K562 (cell line): ENCODE measurements around the gene PCDHA6. TPM values are rescaled to one million over a fixed set of nuclear protein-coding genes. Genes with fewer than 3 reads are reported as not detected.

Source experiments
- ATAC-seq: fragments of 200-7000 bp; cut with Tn5 transposase; 3 replicates; pipeline ENCODE4 v1.9.1; 2020; ENCODE audit warnings: moderate library complexity
- Bru-seq: library from RNA; stranded (reverse); fragments of 400-500 nt; gene quantifications from one replicate; lab custom pipeline; 2021; lab: Mats Ljungman, UMichigan
- BruChase-seq, 2 experiments: library from RNA; stranded (reverse); fragments of 400-500 nt; gene quantifications; one replicate each; lab custom pipeline; 2021; lab: Mats Ljungman, UMichigan
- BruUV-seq: library from RNA; stranded (reverse); fragments of 400-500 nt; replicated peaks from 2 replicates; lab custom pipeline; 2021; lab: Mats Ljungman, UMichigan
- CTCF ChIA-PET: fragments of 300-600 bp; formaldehyde crosslinking; extraction: SDS; loops from one replicate; lab custom pipeline; 2021; ENCODE audit warnings: low intra/inter-chr PET ratio; lab: Yijun Ruan, JAX
- POLR2A ChIA-PET: fragments of 300-600, 350-650 bp; sonication (Branson Sonifier 250); formaldehyde crosslinking; extraction: SDS; loops from one replicate; lab custom pipeline; 2021; ENCODE audit warnings: antibody characterized with exemption, inconsistent platforms; lab: Yijun Ruan, JAX
- DNase-seq, 4 experiments: peaks; one replicate each; pipeline versions ENCODE4 v3.0.0 to v3.0.0-alpha.2; 2011 to 2018; ENCODE audit warnings: low spot score in 3 of 4, mixed read lengths in 3 of 4; ENCODE audit errors: extremely low read depth in 1 of 4
- FAIRE-seq: peaks from 2 replicates; lab custom pipeline; 2011; peaks lifted over from hg19 to GRCh38; lab: Jason Lieb, UNC
- H2AFZ ChIP-seq: 2 replicates; pipeline ENCODE4 v1.6.0; 2011; ENCODE audit warnings: low read depth, low read length, control low read depth, inconsistent platforms
- H3K27ac ChIP-seq: fragments of 200-600 bp; 3 replicates; pipeline ENCODE4 v1.8.0; 2011; ENCODE audit warnings: low read depth, mild to moderate bottlenecking, control low read depth, inconsistent platforms, low read length, moderate library complexity, mixed read lengths; ENCODE audit errors: extremely low read depth
- H3K27me3 ChIP-seq, 2 experiments: fragments of 300-600 bp in 1 of 2; 2 replicates in 1 of 2; 3 replicates in 1 of 2; pipeline versions ENCODE4 v1.6.0 to v1.8.0; 2011; ENCODE audit warnings: inconsistent platforms in 2 of 2, low read length in 2 of 2, mild to moderate bottlenecking in 1 of 2, mixed read lengths in 1 of 2, moderate library complexity in 1 of 2; ENCODE audit not compliant: control insufficient read depth in 2 of 2, insufficient read depth in 2 of 2
- H3K36me3 ChIP-seq: fragments of 300-600 bp; 3 replicates; pipeline ENCODE4 v1.8.0; 2011; ENCODE audit warnings: mild to moderate bottlenecking, low read length, inconsistent platforms; ENCODE audit not compliant: control insufficient read depth, insufficient read depth
- H3K4me1 ChIP-seq, 2 experiments: fragments of 200-600 bp in 1 of 2; replicated peaks in 1 of 2; 2 replicates in 1 of 2; 3 replicates in 1 of 2; pipeline versions ENCODE4 v1.5.1 to v1.8.0; 2011; ENCODE audit warnings: inconsistent platforms in 2 of 2, low read length in 2 of 2, mild to moderate bottlenecking in 1 of 2, mixed read lengths in 1 of 2, moderate library complexity in 1 of 2; ENCODE audit not compliant: control insufficient read depth in 2 of 2, insufficient read depth in 2 of 2
- H3K4me2 ChIP-seq: 2 replicates; pipeline ENCODE4 v1.6.1; 2011; ENCODE audit warnings: low read length, control low read depth, inconsistent platforms, mixed read lengths; ENCODE audit not compliant: insufficient read depth
- H3K4me3 ChIP-seq: fragments of 200-600 bp; sonication (generic), shearing (Covaris generic); 2 replicates; pipeline ENCODE4 v1.5.1; 2016; ENCODE audit warnings: control low read depth, inconsistent platforms
- H3K79me2 ChIP-seq: fragments of 200-600 bp; 3 replicates; pipeline ENCODE4 v1.8.0; 2011; ENCODE audit warnings: low read length, inconsistent platforms; ENCODE audit not compliant: control insufficient read depth, insufficient read depth
- H3K9ac ChIP-seq, 2 experiments: 2 replicates each; pipeline versions ENCODE4 v1.6.0 to v1.6.1; 2011; ENCODE audit warnings: low read depth in 2 of 2, low read length in 2 of 2, control low read depth in 1 of 2, inconsistent platforms in 1 of 2, mild to moderate bottlenecking in 1 of 2, mixed read lengths in 1 of 2; ENCODE audit not compliant: insufficient read depth in 1 of 2
- H3K9me1 ChIP-seq: one replicate; pipeline ENCODE4 v1.6.0; 2011; ENCODE audit warnings: inconsistent platforms, mild to moderate bottlenecking, low read length, moderate library complexity; ENCODE audit not compliant: control insufficient read depth, insufficient read depth
- H3K9me3 ChIP-seq: replicated peaks from 2 replicates; pipeline ENCODE4 v1.5.1; 2011; ENCODE audit warnings: low read depth, low read length, inconsistent platforms; ENCODE audit not compliant: control insufficient read depth, insufficient read depth
- H4K20me1 ChIP-seq: replicated peaks from 2 replicates; pipeline ENCODE4 v1.6.1; 2011; ENCODE audit warnings: low read length, inconsistent platforms, mixed read lengths; ENCODE audit not compliant: control insufficient read depth, insufficient read depth
- CTCF ChIP-seq, 3 experiments: IDR thresholded peaks in 2 of 3; conservative IDR thresholded peaks in 1 of 3; 2 replicates each; pipeline ENCODE4 v1.5.1; 2011 to 2012; ENCODE audit warnings: low read length in 3 of 3, mild to moderate bottlenecking in 3 of 3, control low read depth in 2 of 3, improper control_type of control experiment in 1 of 3, inconsistent platforms in 1 of 3, low read depth in 1 of 3, mixed read lengths in 1 of 3, moderate library complexity in 1 of 3; ENCODE audit not compliant: insufficient read depth in 2 of 3
- ZNF511 ChIP-seq: sonication (generic); formaldehyde crosslinking; IDR thresholded peaks from 2 replicates; pipeline ENCODE4 v1.8.0; 2022; ENCODE audit warnings: mild to moderate bottlenecking, missing genetic modification reagents
- WGBS: fragments of 100-300 bp; shearing (Covaris generic); methylation state at CpG from one replicate; pipeline ENCODE4 v1.1.6; 2016; ENCODE audit warnings: low coverage, mixed read lengths; ENCODE audit not compliant: insufficient coverage; ENCODE audit errors: missing lambda C conversion rate; 5-methylcytosine and 5-hydroxymethylcytosine counted together
- in situ Hi-C: fragments of 300-500 bp; cut with MboI; formaldehyde crosslinking; loops from 4 replicates; pipeline ENCODE4 v1.15.0; 2018; ENCODE audit warnings: inconsistent platforms, mixed read lengths
- intact Hi-C: fragments of 100-400 bp; cut with micrococcal nuclease; formaldehyde crosslinking; loops from 2 replicates; pipeline ENCODE4 v1.14.2; 2022
- long read RNA-seq, 3 experiments: library from polyadenylated mRNA in 2 of 3; library from RNA in 1 of 3; unstranded in 2 of 3; stranded (forward) in 1 of 3; transcript quantifications; one replicate each; pipeline ENCODE4 v2.0.0, GENCODE V29; 2019 to 2022
- polyA minus RNA-seq, 3 experiments: library from RNA; depleted of rRNA, polyadenylated mRNA; stranded (reverse); fragments of >200 nt; gene quantifications; 2 replicates each; pipeline ENCODE4 v1.2.3, GENCODE V29; 2011
- polyA plus RNA-seq, 8 experiments: library from polyadenylated mRNA; depleted of rRNA in 4 of 8; stranded (reverse) in 5 of 8; unstranded in 3 of 8; fragments of >200 nt; fragmentation: Nextera tagmentation in 2 of 8; fragmentation: Illumina TruSeq in 1 of 8; extraction: Ambion mirVana in 2 of 8; extraction: Trizol in 1 of 8; gene quantifications; 2 replicates each; pipeline versions ENCODE4 v1.2.1 to v1.2.3, GENCODE V29; 2011 to 2014; ENCODE audit warnings: inconsistent platforms in 1 of 8, missing spikeins in 1 of 8
- total RNA-seq, 7 experiments: library from RNA; depleted of rRNA in 6 of 7; stranded (reverse); fragments of >200 nt in 6 of 7; fragmentation: Illumina TruSeq in 2 of 7; extraction: Trizol in 2 of 7; gene quantifications; 2 replicates each; pipeline versions ENCODE4 v1.2.1 to v1.2.3, GENCODE V29; 2011 to 2021; ENCODE audit warnings: low replicate concordance in 1 of 7

The PCDHA6 gene
- total RNA-seq (2011; cell fraction: chromatin; rRNA removed; ENCODE audit: low replicate concordance) = 0.12 TPM in 1 of 2 replicates, not detected in the other
- total RNA-seq (2011; cell fraction: nucleolus; rRNA removed) = not detected in 2 replicates
- not detected in 2 replicates for total RNA-seq (2011; cell fraction: nucleoplasm; rRNA removed)
- not detected in 2 replicates for total RNA-seq (2014; rRNA removed)
- not detected in 2 replicates for total RNA-seq (2014; rRNA removed; fragmentation: Illumina TruSeq; extraction: Trizol)
- total RNA-seq (2015; rRNA removed; fragmentation: Illumina TruSeq; extraction: Trizol) = not detected in 2 replicates
- not detected in 2 replicates for total RNA-seq (2021)
- polyA plus RNA-seq (2011; rRNA removed) = not detected in 2 replicates
- not detected in 2 replicates for polyA plus RNA-seq (2011; cell fraction: cytosol; rRNA removed)
- not detected in 2 replicates for polyA plus RNA-seq (2011; cell fraction: nucleus; rRNA removed)
- not detected in 2 replicates for polyA plus RNA-seq (2012)
- not detected in 2 replicates for polyA plus RNA-seq (2014; fragmentation: Illumina TruSeq; extraction: Trizol)
- not detected for polyA plus RNA-seq (2014; fragmentation: Nextera tagmentation; extraction: Ambion mirVana)
- polyA plus RNA-seq (2014; rRNA removed) = not detected in 2 replicates
- polyA minus RNA-seq (2011; rRNA and poly(A)+ RNA removed) = not detected in 2 replicates
- polyA minus RNA-seq (2011; cell fraction: cytosol; rRNA and poly(A)+ RNA removed) = not detected in 2 replicates
- not detected in 2 replicates for polyA minus RNA-seq (2011; cell fraction: nucleus; rRNA and poly(A)+ RNA removed)
- Bru-seq, nascent RNA = not detected
- percentile 16 among the genes with signal in this experiment for BruChase-seq, experiment 1, labeled RNA remaining after a 2-hour chase
- BruChase-seq, experiment 2, labeled RNA remaining after a 6-hour chase = not detected
- long read RNA-seq, experiment 1 = 0 reads
- long read RNA-seq, experiment 2 = 0 reads
- long read RNA-seq, experiment 3 = 0 reads

GRCh38 chr5:140827704-140828361 is at the start of gene PCDHA6:
Gene PCDHA6, plus strand, starts transcription at chr5:140827960. Its CDS starts 132 bp downstream, at chr5:140828092.
- ChIA-PET POLR2A (no interaction called here), CTCF (no interaction called here)
- 8% methylated on average over 25 of the region's 27 CpGs for WGBS
- no peak for ATAC-seq
- H3K27me3 ChIP-seq = no peaks in the 10 kb centered on the region
- intact Hi-C loops (loop anchor here (5.0 kb wide), 1 partner anchor 214 kb away; no protein-coding TSS in a partner anchor), in situ Hi-C loops (no loop called here)
- BruUV-seq = no TSS peak
- H3K4me1 ChIP-seq = peaks cover 0 to 20% of the 10 kb centered on the region in 2 experiments; a peak in 2 of 5 replicates
- no peak within 1 kb of the TSS for H3K9ac ChIP-seq
- H3K9me1 ChIP-seq = no peaks in the 10 kb centered on the region
- H3K79me2 ChIP-seq = no peaks in the 10 kb centered on the region
- DNase-seq = peak in 1 of 4 experiments; percentile 11
- H3K36me3 ChIP-seq = no peaks in the 10 kb centered on the region
- H3K9me3 ChIP-seq = no peaks in the 10 kb centered on the region
- H3K4me2 ChIP-seq = no peak within 1 kb of the TSS
- no peak within 1 kb of the TSS for H3K4me3 ChIP-seq
- H3K27ac ChIP-seq = no peak within 1 kb of the TSS
- no peak within 1 kb of the TSS for H2AFZ ChIP-seq
- TF ChIP-seq CTCF (IDR thresholded peaks at IDR 0.05 in 2 of 3, conservative IDR thresholded peaks at IDR 0.05 in 1 of 3; ENCODE audit: insufficient read depth in 2 of 3, low read depth in 1 of 3, low read length in 3 of 3) (peak; percentile 13 to 28 (median 19); a peak in 2 of 6 replicates), ZNF511 (CRISPR knock-in tag) (no peak)
- no peaks in the 10 kb centered on the region for H4K20me1 ChIP-seq
- no peak for FAIRE-seq
